ENCODE results near the gene ORAI2.
A peak's percentile ranks its signal among the peaks of the same experiment; 100 is the strongest.

The ORAI2 gene

DNA sequence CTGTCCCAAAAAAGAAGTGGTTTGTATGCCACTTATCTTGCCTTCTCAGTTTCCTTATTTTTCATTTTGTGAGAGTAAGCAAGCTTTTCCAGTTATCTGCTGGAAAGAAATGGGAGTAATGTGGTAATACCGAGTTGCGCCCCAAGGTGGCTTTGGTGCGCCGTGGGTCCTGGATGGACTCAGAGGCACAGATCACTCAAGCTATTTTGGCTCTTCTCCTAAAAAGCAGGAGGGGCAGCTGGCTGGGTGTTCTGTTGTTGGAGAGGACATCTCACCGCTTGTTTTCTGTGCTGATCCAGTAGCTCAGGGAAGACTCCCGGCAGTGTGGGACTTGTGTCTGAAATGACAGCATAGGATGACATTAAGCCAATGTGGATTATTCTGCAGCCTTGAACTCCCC lies 20.8 kb upstream of the ORAI2 start:
- H3K4me3 ChIP-seq (ENCODE audit: low read depth, low read length), result no peak overlapping the region
- in situ Hi-C loops (cut with HindIII; ENCODE audit: low sequenced_read_pairs), result loop anchor here (10.0 kb wide), 1 partner anchor 128 kb away; the partner anchor contains the start of gene SH2B2
- TF ChIP-seq, protein P1, sequence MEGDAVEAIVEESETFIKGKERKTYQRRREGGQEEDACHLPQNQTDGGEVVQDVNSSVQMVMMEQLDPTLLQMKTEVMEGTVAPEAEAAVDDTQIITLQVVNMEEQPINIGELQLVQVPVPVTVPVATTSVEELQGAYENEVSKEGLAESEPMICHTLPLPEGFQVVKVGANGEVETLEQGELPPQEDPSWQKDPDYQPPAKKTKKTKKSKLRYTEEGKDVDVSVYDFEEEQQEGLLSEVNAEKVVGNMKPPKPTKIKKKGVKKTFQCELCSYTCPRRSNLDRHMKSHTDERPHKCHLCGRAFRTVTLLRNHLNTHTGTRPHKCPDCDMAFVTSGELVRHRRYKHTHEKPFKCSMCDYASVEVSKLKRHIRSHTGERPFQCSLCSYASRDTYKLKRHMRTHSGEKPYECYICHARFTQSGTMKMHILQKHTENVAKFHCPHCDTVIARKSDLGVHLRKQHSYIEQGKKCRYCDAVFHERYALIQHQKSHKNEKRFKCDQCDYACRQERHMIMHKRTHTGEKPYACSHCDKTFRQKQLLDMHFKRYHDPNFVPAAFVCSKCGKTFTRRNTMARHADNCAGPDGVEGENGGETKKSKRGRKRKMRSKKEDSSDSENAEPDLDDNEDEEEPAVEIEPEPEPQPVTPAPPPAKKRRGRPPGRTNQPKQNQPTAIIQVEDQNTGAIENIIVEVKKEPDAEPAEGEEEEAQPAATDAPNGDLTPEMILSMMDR (IDR thresholded peaks at IDR 0.05; ENCODE audit: low read depth, low read length, missing control alignments), result peak; percentile 61
- DNase-seq (ENCODE audit: low read depth), result no peak

DNA sequence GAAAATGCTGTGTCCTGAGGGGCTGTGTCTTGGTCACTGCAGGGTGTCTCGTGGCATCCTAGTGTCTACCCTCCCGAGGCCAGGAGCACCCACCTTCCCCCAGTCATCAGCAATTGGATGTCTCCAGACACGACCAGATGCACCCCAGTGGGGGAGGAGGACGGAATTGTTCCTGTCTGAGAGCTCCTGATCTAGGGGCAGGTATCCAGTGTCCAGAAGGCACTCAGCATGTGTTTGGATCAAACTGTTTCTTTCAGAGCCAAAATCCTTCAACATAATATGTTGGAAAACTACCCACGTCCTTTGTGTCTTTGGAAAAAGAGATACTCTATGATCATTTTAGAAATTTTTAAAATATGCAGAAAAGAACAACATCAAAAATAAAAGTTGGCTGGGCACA lies 20.3 kb upstream of the ORAI2 start:
- TF ChIP-seq, protein P1 (IDR thresholded peaks at IDR 0.05; ENCODE audit: low read depth, low read length, missing control alignments), result no peak
- no peak for DNase-seq (ENCODE audit: low read depth)
- H3K4me3 ChIP-seq (ENCODE audit: low read depth, low read length), result no peak overlapping the region
- in situ Hi-C loops (cut with HindIII; ENCODE audit: low sequenced_read_pairs), result loop anchor here (10.0 kb wide), 1 partner anchor 128 kb away; the partner anchor contains the start of gene SH2B2

DNA sequence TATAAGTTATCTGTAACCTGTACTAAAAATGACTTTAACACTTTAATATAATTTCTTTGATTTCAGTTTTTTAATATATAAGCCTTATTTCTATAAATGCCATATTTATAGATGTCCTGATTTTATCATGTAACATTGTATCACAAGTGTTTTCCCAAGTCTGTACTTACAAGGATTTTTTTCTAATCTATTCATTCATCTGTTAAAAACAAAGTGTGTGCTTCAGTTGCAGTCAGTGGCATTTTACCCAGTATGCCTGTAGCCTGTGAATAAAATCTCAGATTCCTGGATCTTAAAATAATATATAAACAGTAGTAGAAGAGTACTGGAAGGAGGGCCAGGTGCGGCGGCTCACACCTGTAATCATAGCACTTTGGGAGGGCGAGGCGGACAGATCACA lies 19.8 kb upstream of the ORAI2 start:
- in situ Hi-C loops (cut with HindIII; ENCODE audit: low sequenced_read_pairs), result loop anchor here (10.0 kb wide), 1 partner anchor 129 kb away; the partner anchor contains the start of gene SH2B2
- DNase-seq (ENCODE audit: low read depth), result no peak
- TF ChIP-seq, protein P1 (IDR thresholded peaks at IDR 0.05; ENCODE audit: low read depth, low read length, missing control alignments), result no peak
- no peak overlapping the region for H3K4me3 ChIP-seq (ENCODE audit: low read depth, low read length)

- in situ Hi-C loops (cut with HindIII; ENCODE audit: low sequenced_read_pairs), result loop anchor here (10.0 kb wide), 1 partner anchor 131 kb away; the partner anchor contains the start of gene SH2B2
- H3K4me3 ChIP-seq (ENCODE audit: low read depth, low read length), result no peak overlapping the region
- DNase-seq (ENCODE audit: low read depth), result no peak
- TF ChIP-seq, protein P1 (IDR thresholded peaks at IDR 0.05; ENCODE audit: low read depth, low read length, missing control alignments), result no peak
These were observed 17.6 kb upstream of the ORAI2 start for GRCh38 chr7:102415685-102416225.

GRCh38 chr7:102416406-102416805 lies 17.0 kb upstream of the ORAI2 start:
- TF ChIP-seq, protein P1 (IDR thresholded peaks at IDR 0.05; ENCODE audit: low read depth, low read length, missing control alignments), result no peak
- no peak for DNase-seq (ENCODE audit: low read depth)
- in situ Hi-C loops (cut with HindIII; ENCODE audit: low sequenced_read_pairs), result loop anchor here (10.0 kb wide), 1 partner anchor 132 kb away; the partner anchor contains the start of gene SH2B2
- H3K4me3 ChIP-seq (ENCODE audit: low read depth, low read length), result no peak overlapping the region

GRCh38 chr7:102417105-102417504 lies 16.3 kb upstream of the ORAI2 start:
- no peak for DNase-seq (ENCODE audit: low read depth)
- TF ChIP-seq, protein P1 (IDR thresholded peaks at IDR 0.05; ENCODE audit: low read depth, low read length, missing control alignments), result no peak
- in situ Hi-C loops (cut with HindIII; ENCODE audit: low sequenced_read_pairs), result loop anchor here (10.0 kb wide), 1 partner anchor 132 kb away; the partner anchor contains the start of gene SH2B2
- H3K4me3 ChIP-seq (ENCODE audit: low read depth, low read length), result no peak overlapping the region
